Osteoblast (primary cell): ENCODE data around the gene GINS1. TPM values are rescaled to one million over a fixed set of nuclear protein-coding genes. Genes with fewer than 3 reads are reported as not detected.
"Not testable (repeated sequence)": the region's sequence is repeated elsewhere in the genome, so short reads cannot be mapped to it uniquely, and the experiment has no call there.

Experiments
- DNase-seq: peaks from one replicate; pipeline ENCODE4 v3.0.0; 2011; ENCODE audit warnings: low spot score, mixed read lengths; ENCODE audit not compliant: insufficient read length; ENCODE audit errors: missing footprints
- H2AFZ ChIP-seq: 2 replicates; pipeline ENCODE4 v1.6.0; 2011; ENCODE audit warnings: mild to moderate bottlenecking, low read length
- H3K27ac ChIP-seq: 2 replicates; pipeline ENCODE4 v1.5.1; 2011; ENCODE audit warnings: mild to moderate bottlenecking, low read depth, low read length, moderate library complexity
- H3K27me3 ChIP-seq: 2 replicates; pipeline ENCODE4 v1.6.0; 2012; ENCODE audit warnings: mild to moderate bottlenecking, control low read depth, inconsistent platforms, low read length, moderate library complexity; ENCODE audit not compliant: insufficient read depth
- H3K36me3 ChIP-seq: 2 replicates; pipeline ENCODE4 v1.5.1; 2011; ENCODE audit warnings: mild to moderate bottlenecking, low read length, control low read depth, moderate library complexity; ENCODE audit not compliant: insufficient read depth
- H3K4me1 ChIP-seq: 2 replicates; pipeline ENCODE4 v1.5.1; 2011; ENCODE audit warnings: mild to moderate bottlenecking, low read length, control low read depth, moderate library complexity; ENCODE audit not compliant: insufficient read depth
- H3K4me2 ChIP-seq: 2 replicates; pipeline ENCODE4 v1.6.0; 2011; ENCODE audit warnings: mild to moderate bottlenecking, low read length; ENCODE audit not compliant: insufficient read depth
- H3K4me3 ChIP-seq: fragments of 200-600 bp; sonication (generic); 3 replicates; pipeline ENCODE4 v1.5.1; 2012; ENCODE audit warnings: mild to moderate bottlenecking, low read length, inconsistent platforms; ENCODE audit not compliant: insufficient read depth
- H3K79me2 ChIP-seq: 2 replicates; pipeline ENCODE4 v1.6.0; 2012; ENCODE audit warnings: mild to moderate bottlenecking, low read length, control low read depth, inconsistent platforms; ENCODE audit not compliant: insufficient read depth
- H3K9me3 ChIP-seq: 2 replicates; pipeline ENCODE4 v1.5.1; 2011; ENCODE audit warnings: low read depth, low read length, control low read depth
- H4K20me1 ChIP-seq: 2 replicates; pipeline ENCODE4 v1.6.0; 2012; ENCODE audit warnings: mild to moderate bottlenecking, low read length, control low read depth; ENCODE audit not compliant: insufficient read depth
- CTCF ChIP-seq: IDR thresholded peaks from 2 replicates; pipeline ENCODE4 v1.5.1; 2011; ENCODE audit warnings: mild to moderate bottlenecking, low read depth, low read length, moderate library complexity; ENCODE audit errors: extremely low read depth
- total RNA-seq: library from RNA; depleted of rRNA; stranded (reverse); fragments of >200 nt; gene quantifications from 2 replicates; pipeline ENCODE4 v1.2.3, GENCODE V29; 2012

GINS1 gene
- total RNA-seq, 1 donor = 2.2 TPM

DNA sequence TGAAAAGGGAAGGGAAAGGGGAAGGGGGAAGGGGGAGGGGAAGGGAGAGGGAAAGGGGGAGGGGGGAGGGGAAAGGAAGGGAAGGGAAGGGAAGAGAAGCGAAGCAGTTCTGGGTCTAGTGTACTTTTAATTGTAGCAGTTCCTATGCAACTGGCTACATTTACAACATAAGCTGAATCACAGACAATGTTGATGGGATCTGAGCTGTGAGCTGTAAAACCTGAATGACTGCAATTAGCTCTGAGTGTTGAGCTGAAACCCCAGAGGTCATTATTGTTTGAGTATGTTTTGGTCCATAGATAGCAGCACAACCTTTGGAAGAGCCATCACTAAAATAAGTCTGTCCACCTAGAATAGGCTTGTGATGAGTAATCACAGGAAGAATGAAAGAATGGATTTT is 9.7 kb upstream of the GINS1 start:
- no peak overlapping the region for H3K27ac ChIP-seq

GRCh38 chr20:25398376-25399036 is 9.0 kb upstream of the GINS1 start:
- Histone ChIP-seq H3K79me2 (no peaks in the 10 kb centered on the region), H3K4me2 (no peak overlapping the region), H3K4me1 (peaks cover 9% of the 10 kb centered on the region), H2AFZ (peak overlapping the region; percentile 68), H3K27me3 (peaks cover 3% of the 10 kb centered on the region), H3K4me3 (no peak overlapping the region), H3K9me3 (peaks cover 3% of the 10 kb centered on the region), H3K36me3 (no peaks in the 10 kb centered on the region), H4K20me1 (no peaks in the 10 kb centered on the region), H3K27ac (no peak overlapping the region)
- no peak for TF ChIP-seq CTCF
- no peak for DNase-seq

More for the DNA sequence above, 9.7 kb upstream of the GINS1 start:
- Histone ChIP-seq H4K20me1 (no peaks in the 10 kb centered on the region), H3K4me1 (peaks cover 9% of the 10 kb centered on the region), H3K9me3 (peaks cover 3% of the 10 kb centered on the region), H3K4me2 (no peak overlapping the region), H3K27me3 (peaks cover 3% of the 10 kb centered on the region), H3K79me2 (no peaks in the 10 kb centered on the region), H3K36me3 (no peaks in the 10 kb centered on the region), H2AFZ (no peak overlapping the region), H3K4me3 (no peak overlapping the region)
- TF ChIP-seq CTCF = no peak
- DNase-seq = no peak

DNA sequence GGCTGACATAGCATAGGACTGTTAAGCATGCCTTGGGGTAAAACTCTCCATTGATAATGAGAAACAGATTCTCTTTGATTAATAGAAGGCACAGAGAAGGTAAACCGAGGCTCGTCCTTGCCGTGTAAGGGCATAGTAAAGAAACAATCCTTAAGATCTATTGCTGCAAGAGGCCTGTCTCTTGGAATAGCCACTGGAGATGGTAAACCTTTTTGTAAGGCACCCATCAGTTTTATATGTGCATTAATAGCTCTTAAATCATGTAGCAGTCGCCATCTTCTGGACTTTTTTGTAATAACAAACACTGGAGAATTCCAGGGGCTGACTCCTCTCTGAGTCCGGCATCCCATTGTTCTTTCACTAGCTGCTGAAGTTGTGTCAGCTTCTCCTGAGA is 8.4 kb upstream of the GINS1 start:
- H3K4me3 ChIP-seq = no peak overlapping the region
- peaks cover 3% of the 10 kb centered on the region for H3K9me3 ChIP-seq
- H3K4me1 ChIP-seq = peaks cover 9% of the 10 kb centered on the region
- H3K36me3 ChIP-seq = no peaks in the 10 kb centered on the region
- TF ChIP-seq CTCF = peak; percentile 70
- H3K4me2 ChIP-seq = no peak overlapping the region
- no peak overlapping the region for H3K27ac ChIP-seq
- no peaks in the 10 kb centered on the region for H3K79me2 ChIP-seq
- H4K20me1 ChIP-seq = no peaks in the 10 kb centered on the region
- DNase-seq = peak; percentile 71
- H2AFZ ChIP-seq = peak overlapping the region; percentile 68
- peaks cover 3% of the 10 kb centered on the region for H3K27me3 ChIP-seq

GRCh38 chr20:25400291-25400732 is 7.2 kb upstream of the GINS1 start:
- not testable (repeated sequence) for H3K4me1 ChIP-seq, H3K9me3 ChIP-seq, H3K79me2 ChIP-seq, H3K27me3 ChIP-seq, H3K27ac ChIP-seq, H3K36me3 ChIP-seq, H2AFZ ChIP-seq, H3K4me3 ChIP-seq, H3K4me2 ChIP-seq, DNase-seq, H4K20me1 ChIP-seq
